Muscle of back (tissue), 11 donors: ENCODE results near the gene DEDD2. TPM values are rescaled to one million over a fixed set of nuclear protein-coding genes. Genes with fewer than 3 reads are reported as not detected.

Experiments
- DNase-seq, 3 donors: peaks; one replicate each; pipeline versions ENCODE4 v3.0.0 to v3.0.0-alpha.2; 2013
- polyA plus RNA-seq, 10 donors: library from polyadenylated mRNA; unstranded; fragments of 120-200 nt; gene quantifications; one replicate each; pipeline ENCODE4 v1.2.1, GENCODE V29; 2013; ENCODE audit not compliant: insufficient read length in 10 of 10

DEDD2 gene
- polyA plus RNA-seq, 10 donors = 9.6 to 14.8 (median 12.8) TPM

DNA sequence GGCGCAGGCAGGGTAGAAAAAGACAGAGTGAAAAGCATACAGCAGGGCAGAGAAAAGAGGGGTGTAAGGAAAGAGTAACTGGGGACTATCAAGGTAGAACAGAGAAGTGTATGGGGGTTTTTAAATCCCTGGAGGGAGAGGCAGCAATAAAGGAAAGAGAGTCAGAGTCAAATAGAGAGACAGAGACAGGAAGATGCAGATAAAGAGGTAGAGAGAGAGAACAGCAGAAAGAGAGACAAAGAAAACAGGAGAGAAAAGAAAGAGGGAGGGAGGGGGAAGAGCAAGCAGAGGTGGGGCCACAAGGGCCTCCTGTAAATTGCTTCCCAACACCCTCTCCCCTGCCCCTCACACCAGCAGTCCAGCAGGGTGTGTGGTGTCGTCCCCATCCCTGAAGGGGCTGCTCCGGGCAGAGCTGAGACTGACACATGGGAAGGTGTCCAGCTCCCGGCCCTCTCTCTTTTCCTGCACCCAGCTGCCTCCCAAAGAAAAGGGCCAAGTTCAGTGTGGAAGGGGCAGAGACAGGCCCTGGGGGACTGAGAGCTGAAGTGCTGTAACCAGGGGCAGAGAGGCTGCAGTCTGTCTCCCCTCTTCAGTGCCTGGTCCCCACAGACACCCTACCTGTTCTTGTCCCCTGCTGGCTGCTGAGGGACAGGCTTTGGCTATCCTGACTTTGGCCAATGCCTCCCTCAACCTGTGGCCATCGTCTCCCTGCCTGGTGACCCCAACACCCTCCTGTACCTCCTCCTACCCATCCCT lies 67.9 kb downstream of the DEDD2 start:
- DNase-seq = no peak

Other genes starting within 250 kb of the DEDD2 start
- gene ATP1A3, start 223.4 kb downstream of the DEDD2 start, polyA plus RNA-seq = 1 to 10 TPM in 3 of 10 donors, under 1 TPM in 7; 0.20 to 1.1 (median 0.61) TPM
- 1 to 10 TPM; 1.8 to 4.3 (median 3.1) TPM for gene GRIK5, start 147.5 kb downstream of the DEDD2 start, polyA plus RNA-seq
- gene ZNF574, start 141.5 kb downstream of the DEDD2 start, polyA plus RNA-seq = 10 to 100 TPM in 4 of 10 donors, 1 to 10 TPM in 6; 7.5 to 14.1 (median 9.5) TPM
- gene POU2F2, start 85.2 kb downstream of the DEDD2 start, polyA plus RNA-seq = 1 to 10 TPM; 1.5 to 3.0 (median 1.7) TPM
- 1 to 10 TPM; 4.5 to 8.5 (median 5.9) TPM for gene ZNF526, start 2.6 kb upstream of the DEDD2 start, polyA plus RNA-seq
- gene GSK3A, start 24.9 kb upstream of the DEDD2 start, polyA plus RNA-seq = 10 to 100 TPM; 34.4 to 49.0 (median 42.1) TPM
- 10 to 100 TPM; 28.5 to 46.1 (median 38.4) TPM for gene ERF, start 37.5 kb upstream of the DEDD2 start, polyA plus RNA-seq
- 10 to 100 TPM; 26.8 to 42.2 (median 35.7) TPM for gene CIC, start 51.6 kb upstream of the DEDD2 start, polyA plus RNA-seq
- gene PRR19, start 84.5 kb upstream of the DEDD2 start, polyA plus RNA-seq = 1 to 10 TPM in 4 of 10 donors, under 1 TPM in 6; 0.47 to 1.8 (median 0.78) TPM
- 10 to 100 TPM; 20.0 to 43.7 (median 29.7) TPM for gene PAFAH1B3, start 84.9 kb upstream of the DEDD2 start, polyA plus RNA-seq
- gene TMEM145, start 95.6 kb upstream of the DEDD2 start, polyA plus RNA-seq = under 1 TPM; 0.16 to 0.56 (median 0.30) TPM
- gene MEGF8, start 108.0 kb upstream of the DEDD2 start, polyA plus RNA-seq = 10 to 100 TPM; 20.6 to 33.2 (median 26.3) TPM
- gene CNFN, start 172.6 kb upstream of the DEDD2 start, polyA plus RNA-seq = under 1 TPM in 3 of 10 donors, not detected in 7; 0.42 to 0.79 (median 0.59) TPM
- gene LIPE, start 209.7 kb upstream of the DEDD2 start, polyA plus RNA-seq = 10 to 100 TPM in 2 of 10 donors, 1 to 10 TPM in 8; 5.4 to 12.1 (median 7.6) TPM
- under 1 TPM in 1 of 10 donors, not detected in 9; 0.79 TPM for gene CXCL17, start 225.3 kb upstream of the DEDD2 start, polyA plus RNA-seq